Activated CD4-positive, alpha-beta memory T cell treated with anti-CD3 and anti-CD28 coated beads for 36 hours (primary cell): ENCODE results near the gene C9orf57. TPM values are rescaled to one million over a fixed set of nuclear protein-coding genes. Genes with fewer than 3 reads are reported as not detected.
"Not testable (repeated sequence)": the region's sequence is repeated elsewhere in the genome, so short reads cannot be mapped to it uniquely, and the experiment has no call there.

ENCODE experiments used
- CTCF ChIA-PET: fragments of 350-600 bp; sonication (Branson Sonifier 250); formaldehyde crosslinking; loops from one replicate; lab custom pipeline; 2021; ENCODE audit warnings: antibody characterized with exemption, inconsistent platforms; lab: Charles Lee
- POLR2A ChIA-PET: fragments of 350-600 bp; sonication (Branson Sonifier 250); formaldehyde crosslinking; loops from one replicate; lab custom pipeline; 2021; ENCODE audit warnings: antibody characterized with exemption; lab: Charles Lee
- DNase-seq: peaks from one replicate; pipeline ENCODE4 v3.0.0-alpha.2; 2020
- H3K27ac Mint-ChIP-seq: one replicate; pipeline ENCODE4 v1.8.0; 2021; ENCODE audit warnings: mixed read lengths
- H3K27me3 Mint-ChIP-seq: one replicate; pipeline ENCODE4 v1.8.0; 2021; ENCODE audit warnings: mixed read lengths
- H3K36me3 Mint-ChIP-seq: one replicate; pipeline ENCODE4 v1.8.0; 2021; ENCODE audit warnings: mixed read lengths
- H3K4me1 Mint-ChIP-seq: one replicate; pipeline ENCODE4 v1.8.0; 2021; ENCODE audit warnings: low read depth, mixed read lengths
- H3K4me3 Mint-ChIP-seq: one replicate; pipeline ENCODE4 v1.8.0; 2021; ENCODE audit warnings: mild to moderate bottlenecking, mixed read lengths
- H3K9me3 Mint-ChIP-seq: one replicate; pipeline ENCODE4 v1.8.0; 2021; ENCODE audit warnings: mixed read lengths
- intact Hi-C: fragments of 100-400 bp; cut with micrococcal nuclease; formaldehyde crosslinking; loops from one replicate; pipeline ENCODE4 v1.15.1; 2023
- total RNA-seq, 2 experiments: library from RNA; stranded (reverse); gene quantifications; one replicate each; pipeline ENCODE4 v1.2.3, GENCODE V29; 2021

The C9orf57 gene
- total RNA-seq, 2 experiments from 2014 or later = not detected

- H3K27ac Mint-ChIP-seq = no peak overlapping the region
- intact Hi-C loops = no loop called here
Observed at GRCh38 chr9:72022841-72023240, 37.6 kb downstream of the C9orf57 start.

DNA sequence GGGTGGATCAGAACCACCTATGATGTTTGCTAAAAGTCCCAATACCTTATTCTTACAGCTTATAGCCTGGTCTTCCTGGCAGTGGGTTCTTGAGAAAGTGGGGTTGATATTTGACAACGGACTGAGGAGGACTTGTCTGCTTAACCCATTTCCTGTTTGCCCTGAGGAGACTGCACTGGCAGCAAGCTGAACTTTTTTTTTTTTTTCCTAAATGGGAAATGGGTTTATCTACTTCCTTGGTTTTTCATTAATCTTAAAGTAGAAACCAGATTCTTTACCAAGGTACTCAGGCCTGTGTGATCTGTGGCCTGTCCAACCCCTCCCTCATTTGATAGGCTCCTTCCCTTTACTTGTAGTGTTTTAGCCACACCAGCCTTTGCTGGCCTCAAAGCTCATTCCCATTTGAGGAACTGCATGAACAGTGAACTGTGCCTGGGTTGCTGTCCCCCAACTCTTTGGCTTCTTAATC lies 47.1 kb downstream of the C9orf57 start:
- ChIA-PET POLR2A (no interaction called here), CTCF (interaction anchor here (0.7 to 1.7 kb wide), 2 partner anchors 12 to 26 kb away, joined by 3 to 6 read pairs; no protein-coding TSS in a partner anchor)
- DNase-seq = no peak
- intact Hi-C loops = no loop called here
- H3K27me3 Mint-ChIP-seq = no peaks in the 10 kb centered on the region
- H3K9me3 Mint-ChIP-seq = no peaks in the 10 kb centered on the region
- no peaks in the 10 kb centered on the region for H3K36me3 Mint-ChIP-seq
- no peak overlapping the region for H3K4me3 Mint-ChIP-seq
- peaks cover 5% of the 10 kb centered on the region for H3K4me1 Mint-ChIP-seq
- no peak overlapping the region for H3K27ac Mint-ChIP-seq

More at GRCh38 chr9:72022841-72023240, 37.6 kb downstream of the C9orf57 start:
- no peaks in the 10 kb centered on the region for H3K4me1 Mint-ChIP-seq
- DNase-seq = no peak
- CTCF ChIA-PET = interaction anchor here (0.7 to 3.6 kb wide), 5 partner anchors 16 to 737 kb away, joined by 3 to 39 read pairs (median 19); no protein-coding TSS in a partner anchor
- no peaks in the 10 kb centered on the region for H3K27me3 Mint-ChIP-seq
- no peaks in the 10 kb centered on the region for H3K36me3 Mint-ChIP-seq
- no peak overlapping the region for H3K4me3 Mint-ChIP-seq
- POLR2A ChIA-PET = no interaction called here
- H3K9me3 Mint-ChIP-seq = no peaks in the 10 kb centered on the region

DNA sequence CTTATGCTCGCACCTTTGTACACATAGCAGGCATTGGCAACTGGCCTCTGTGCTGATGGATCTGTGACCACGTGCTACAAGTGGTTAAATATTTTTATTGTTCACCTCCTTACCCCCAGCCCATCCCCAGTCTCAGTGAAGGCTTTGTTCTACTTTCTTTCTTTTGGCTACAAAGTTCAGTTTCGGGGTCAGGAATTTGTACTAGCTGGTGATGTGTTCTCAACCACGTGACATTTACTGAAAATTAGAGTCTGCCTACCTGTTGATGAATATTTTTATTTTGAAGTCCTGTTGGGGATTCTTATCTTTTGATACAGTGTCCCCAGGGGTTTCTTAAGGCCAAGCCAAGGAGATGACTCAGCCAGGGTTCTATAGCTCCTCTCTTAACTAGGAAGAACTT lies 47.8 kb downstream of the C9orf57 start:
- Mint-ChIP-seq H3K4me3 (no peak overlapping the region), H3K27ac (no peak overlapping the region), H3K9me3 (no peaks in the 10 kb centered on the region), H3K4me1 (peaks cover 5% of the 10 kb centered on the region), H3K36me3 (no peaks in the 10 kb centered on the region), H3K27me3 (no peaks in the 10 kb centered on the region)
- POLR2A ChIA-PET = no interaction called here
- intact Hi-C loops = no loop called here
- no peak for DNase-seq
- CTCF ChIA-PET = interaction anchor here (1.7 kb wide), 1 partner anchor 12 kb away, joined by 6 read pairs; no protein-coding TSS in a partner anchor

DNA sequence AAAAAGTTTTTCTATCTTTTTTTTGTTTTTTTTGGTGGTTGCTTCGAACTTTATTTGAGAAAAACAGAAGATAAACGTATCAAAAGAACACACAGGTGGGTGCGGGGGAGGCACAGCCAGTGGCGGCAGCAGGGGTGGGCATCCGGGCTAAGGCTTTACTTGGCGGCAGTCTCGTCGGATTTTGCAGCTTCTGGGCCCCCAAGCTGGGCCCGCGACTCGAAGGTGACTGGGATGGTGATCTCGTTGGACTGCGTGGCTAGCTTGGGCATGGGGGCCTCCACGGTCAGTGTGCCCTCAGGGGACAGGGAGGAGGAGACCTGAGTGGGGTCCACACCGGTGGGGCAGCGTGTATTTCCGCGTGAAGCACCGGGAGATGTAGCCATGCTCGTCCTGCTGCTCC lies 52.7 kb downstream of the C9orf57 start:
- H3K9me3 Mint-ChIP-seq, DNase-seq, intact Hi-C loops, H3K4me3 Mint-ChIP-seq, H3K4me1 Mint-ChIP-seq, H3K27me3 Mint-ChIP-seq, H3K27ac Mint-ChIP-seq, H3K36me3 Mint-ChIP-seq, POLR2A ChIA-PET: not testable (repeated sequence)
- CTCF ChIA-PET = interaction anchor here (1.3 kb wide), 1 partner anchor 17 kb away, joined by 5 read pairs; no protein-coding TSS in a partner anchor

DNA sequence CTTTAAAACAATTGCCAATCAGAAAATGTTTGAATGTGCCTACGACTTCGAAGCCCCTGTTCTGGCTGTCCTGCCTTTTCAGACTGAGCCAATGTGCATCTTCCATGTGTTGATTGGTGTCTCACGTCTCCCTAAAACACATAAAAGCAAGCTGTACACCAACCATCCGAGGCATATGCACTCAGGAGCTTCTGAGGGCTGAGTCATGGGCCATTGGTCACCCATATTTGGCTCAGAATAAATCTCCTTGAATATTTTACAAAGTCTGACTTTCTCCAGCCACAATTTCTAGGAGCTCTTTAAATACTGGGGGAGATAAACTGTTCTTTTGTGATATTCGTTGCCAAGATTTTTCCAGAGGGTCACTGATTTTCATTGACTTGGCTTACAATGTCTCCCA lies 53.9 kb downstream of the C9orf57 start:
- ChIA-PET POLR2A (no interaction called here), CTCF (no interaction called here)
- Mint-ChIP-seq H3K9me3 (no peaks in the 10 kb centered on the region), H3K4me1 (no peaks in the 10 kb centered on the region), H3K27me3 (no peaks in the 10 kb centered on the region), H3K27ac (no peak overlapping the region), H3K36me3 (no peaks in the 10 kb centered on the region), H3K4me3 (no peak overlapping the region)
- intact Hi-C loops = no loop called here
- DNase-seq = no peak

- ChIA-PET CTCF (no interaction called here), POLR2A (no interaction called here)
- Mint-ChIP-seq H3K4me3 (no peak overlapping the region), H3K4me1 (no peaks in the 10 kb centered on the region), H3K27me3 (no peaks in the 10 kb centered on the region), H3K36me3 (no peaks in the 10 kb centered on the region), H3K9me3 (peaks cover 5% of the 10 kb centered on the region), H3K27ac (no peak overlapping the region)
- intact Hi-C loops = no loop called here
- no peak for DNase-seq
Observed at GRCh38 chr9:72005451-72005850, 55.0 kb downstream of the C9orf57 start.

Other genes starting within 250 kb of the C9orf57 start
- 10 to 100 TPM; 11.4 to 11.7 TPM for gene ABHD17B, start 149.4 kb downstream of the C9orf57 start, total RNA-seq
- gene C9orf85, start 149.0 kb downstream of the C9orf57 start, total RNA-seq = 1 to 10 TPM; 7.3 to 7.5 TPM
- not detected for gene GDA, start 88.8 kb upstream of the C9orf57 start, total RNA-seq